WERI-Rb-1 (cell line): Measurements from ENCODE around the gene APP.
A peak's percentile ranks its signal among the peaks of the same experiment; 100 is the strongest.

ENCODE experiments used
- DNase-seq: peaks from one replicate; pipeline ENCODE4 v3.0.0-alpha.2; 2020
- H3K27ac ChIP-seq: fragments of 250-450 bp; sonication (Bioruptor Pico); 2 replicates; pipeline ENCODE4 v1.5.1; 2020; ENCODE audit warnings: mild to moderate bottlenecking, moderate library complexity
- H3K27me3 ChIP-seq: fragments of 250-450 bp; sonication (Bioruptor Pico); 2 replicates; pipeline ENCODE4 v1.5.1; 2021; ENCODE audit warnings: mild to moderate bottlenecking, low read depth, moderate library complexity; ENCODE audit not compliant: insufficient read depth, severe bottlenecking
- H3K36me3 ChIP-seq: fragments of 250-450 bp; sonication (Bioruptor Pico); 2 replicates; pipeline ENCODE4 v1.5.1; 2020; ENCODE audit warnings: mild to moderate bottlenecking, moderate library complexity
- H3K4me3 ChIP-seq: 2 replicates; pipeline ENCODE4 v1.5.1; 2011; ENCODE audit warnings: low read depth, mild to moderate bottlenecking, control low read depth, low read length
- H3K9me3 ChIP-seq: fragments of 250-450 bp; sonication (Bioruptor Pico); 2 replicates; pipeline ENCODE4 v1.5.1; 2021; ENCODE audit warnings: mild to moderate bottlenecking, moderate library complexity; ENCODE audit not compliant: severe bottlenecking
- CTCF ChIP-seq: IDR thresholded peaks from 2 replicates; pipeline ENCODE4 v1.5.1; 2011; ENCODE audit warnings: low read depth, mild to moderate bottlenecking, control low read depth, inconsistent platforms, low read length

APP gene

GRCh38 chr21:25964015-25964414 lies 206.6 kb downstream of the APP start:
- no peak for DNase-seq
- no peak for TF ChIP-seq CTCF
- no peak overlapping the region for H3K27ac ChIP-seq

GRCh38 chr21:25963181-25963580 lies 207.4 kb downstream of the APP start:
- DNase-seq, result no peak
- H3K4me3 ChIP-seq, result no peak overlapping the region
- H3K27me3 ChIP-seq, result no peaks in the 10 kb centered on the region
- H3K36me3 ChIP-seq, result peaks cover 34% of the 10 kb centered on the region
- H3K27ac ChIP-seq, result no peak overlapping the region
- no peaks in the 10 kb centered on the region for H3K9me3 ChIP-seq
- no peak for TF ChIP-seq CTCF

More at GRCh38 chr21:25964015-25964414, 206.6 kb downstream of the APP start:
- Histone ChIP-seq H3K36me3 (peaks cover 27% of the 10 kb centered on the region), H3K27me3 (no peaks in the 10 kb centered on the region), H3K9me3 (no peaks in the 10 kb centered on the region), H3K4me3 (no peak overlapping the region)

- Histone ChIP-seq H3K27me3 (no peaks in the 10 kb centered on the region), H3K36me3 (peaks cover 31% of the 10 kb centered on the region), H3K4me3 (no peak overlapping the region), H3K9me3 (no peaks in the 10 kb centered on the region), H3K27ac (peak overlapping the region; percentile 54)
- DNase-seq, result no peak
- no peak for TF ChIP-seq CTCF
Observed at GRCh38 chr21:25961042-25961441, 209.5 kb downstream of the APP start.

GRCh38 chr21:25960402-25960801 lies 210.2 kb downstream of the APP start:
- peak; percentile 47 for DNase-seq
- H3K4me3 ChIP-seq, result no peak overlapping the region
- TF ChIP-seq CTCF, result no peak
- H3K9me3 ChIP-seq, result no peaks in the 10 kb centered on the region
- H3K27me3 ChIP-seq, result no peaks in the 10 kb centered on the region
- H3K27ac ChIP-seq, result peak overlapping the region; percentile 54
- peaks cover 31% of the 10 kb centered on the region for H3K36me3 ChIP-seq

- H3K27ac ChIP-seq, result no peak overlapping the region
- no peak for TF ChIP-seq CTCF
- H3K36me3 ChIP-seq, result peaks cover 30% of the 10 kb centered on the region
- no peak overlapping the region for H3K4me3 ChIP-seq
- H3K27me3 ChIP-seq, result no peaks in the 10 kb centered on the region
- no peaks in the 10 kb centered on the region for H3K9me3 ChIP-seq
- no peak for DNase-seq
Observed at GRCh38 chr21:25959799-25960198, 210.8 kb downstream of the APP start.

GRCh38 chr21:25956993-25957714 lies 213.4 kb downstream of the APP start:
- no peaks in the 10 kb centered on the region for H3K9me3 ChIP-seq
- no peaks in the 10 kb centered on the region for H3K27me3 ChIP-seq
- no peak for TF ChIP-seq CTCF
- DNase-seq, result no peak
- no peak overlapping the region for H3K27ac ChIP-seq
- peaks cover 50% of the 10 kb centered on the region for H3K36me3 ChIP-seq
- no peak overlapping the region for H3K4me3 ChIP-seq
